GM19395 (cell line): ENCODE results near the gene GSTP1.
"Not testable (repeated sequence)": the region's sequence is repeated elsewhere in the genome, so short reads cannot be mapped to it uniquely, and the experiment has no call there.

Experiments used
- ATAC-seq: cut with Tn5 transposase; IDR thresholded peaks from one replicate; pipeline ENCODE4 v1.9.1; 2021; ENCODE audit warnings: mild to moderate bottlenecking, moderate library complexity; ENCODE audit not compliant: unreplicated experiment

The GSTP1 gene

GRCh38 chr11:67562963-67563704 is 20.5 kb upstream of the GSTP1 start:
- ATAC-seq = no peak

- ATAC-seq = not testable (repeated sequence)
These were observed 19.9 kb upstream of the GSTP1 start for GRCh38 chr11:67563705-67564114.

GRCh38 chr11:67564230-67564629 is 19.4 kb upstream of the GSTP1 start:
- no peak for ATAC-seq

- ATAC-seq = no peak
These were observed 12.2 kb upstream of the GSTP1 start for GRCh38 chr11:67571443-67571842.

GRCh38 chr11:67572305-67572704 is 11.3 kb upstream of the GSTP1 start:
- no peak for ATAC-seq

GRCh38 chr11:67572747-67573419 is 10.7 kb upstream of the GSTP1 start:
- no peak for ATAC-seq

GRCh38 chr11:67574938-67575337 is 8.7 kb upstream of the GSTP1 start:
- no peak for ATAC-seq

- no peak for ATAC-seq
These were observed 6.7 kb upstream of the GSTP1 start for GRCh38 chr11:67576735-67577475.

GRCh38 chr11:67577951-67578350 is 5.7 kb upstream of the GSTP1 start:
- ATAC-seq = no peak

GRCh38 chr11:67581469-67581868 is 2.1 kb upstream of the GSTP1 start:
- no peak for ATAC-seq

GRCh38 chr11:67582011-67582410 is 1.6 kb upstream of the GSTP1 start:
- no peak for ATAC-seq

GRCh38 chr11:67584205-67584880 is 731 bp downstream of the GSTP1 start:
- ATAC-seq = no peak

GRCh38 chr11:67584881-67585873 is 1.6 kb downstream of the GSTP1 start:
- no peak for ATAC-seq

- no peak for ATAC-seq
These were observed 2.3 kb downstream of the GSTP1 start for GRCh38 chr11:67585911-67586310.

GRCh38 chr11:67586568-67587250 is 3.1 kb downstream of the GSTP1 start:
- no peak for ATAC-seq

- peak; percentile 32 for ATAC-seq
These were observed 4.5 kb downstream of the GSTP1 start for GRCh38 chr11:67588136-67588503.

- ATAC-seq = not testable (repeated sequence)
These were observed 5.3 kb downstream of the GSTP1 start for GRCh38 chr11:67588899-67589415.

GRCh38 chr11:67592880-67593564 is 9.4 kb downstream of the GSTP1 start:
- ATAC-seq = no peak

- no peak for ATAC-seq
These were observed 9.9 kb downstream of the GSTP1 start for GRCh38 chr11:67593565-67593905.
